Measurements from ENCODE around the gene HERPUD2. TPM values are rescaled to one million over a fixed set of nuclear protein-coding genes. Genes with fewer than 3 reads are reported as not detected.
A peak's percentile ranks its signal among the peaks of the same experiment; 100 is the strongest.

The HERPUD2 gene
- total and polyA plus RNA-seq, 2 experiments from 2014 or later = 15.2 to 22.7 TPM

DNA sequence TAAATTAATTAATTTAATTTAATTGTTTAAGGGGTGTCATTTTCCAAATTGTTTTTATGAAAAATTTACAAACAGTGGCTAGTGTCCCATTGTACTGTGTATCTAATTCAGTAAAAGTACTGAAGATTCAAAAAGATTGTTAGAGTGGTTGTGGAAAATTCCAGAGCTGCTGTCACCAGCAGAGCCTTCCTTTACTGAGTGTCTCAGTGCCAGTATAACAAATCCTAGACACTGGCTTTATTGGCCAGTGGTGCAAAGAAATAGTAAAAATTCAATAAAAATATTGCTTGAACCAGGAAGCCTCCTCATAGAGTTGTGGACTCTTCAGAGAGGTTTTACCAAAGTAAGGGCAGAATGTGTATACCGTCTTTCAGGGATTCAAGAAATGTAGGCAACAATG is 23.1 kb upstream of the HERPUD2 start:
- H3F3A ChIP-seq (ENCODE audit: insufficient read depth) = no peaks in the 10 kb centered on the region; the same call in 1 of the 2 replicates
- H3K4me1 ChIP-seq (ENCODE audit: insufficient read depth) = peaks cover 9% of the 10 kb centered on the region
- no peaks in the 10 kb centered on the region for H4K20me1 ChIP-seq (ENCODE audit: insufficient read depth)
- H3K9ac ChIP-seq = no peak overlapping the region
- 58 to 59% methylated on average over 1 of the region's 1 CpG for WGBS, 2 experiments (ENCODE audit: low coverage in 1 of 2, low lambda C conversion rate in 2 of 2, missing lambda C conversion rate in 2 of 2)
- no peak overlapping the region for H3K27ac ChIP-seq
- no peaks in the 10 kb centered on the region for H3K9me2 ChIP-seq (ENCODE audit: insufficient read depth)
- H3K4me3 ChIP-seq = no peak overlapping the region
- TF ChIP-seq EZH2phosphoT487 (IDR thresholded peaks at IDR 0.05; ENCODE audit: insufficient read depth, low read depth) (no peak), EZH2 (IDR thresholded peaks at IDR 0.05; ENCODE audit: insufficient read depth, poor library complexity, severe bottlenecking) (no peak)
- H2AFZ ChIP-seq = no peak overlapping the region
- H3K27me3 ChIP-seq (replicated peaks; ENCODE audit: insufficient read depth) = no peaks in the 10 kb centered on the region
- DNase-seq = no peak
- no peaks in the 10 kb centered on the region for H3K9me3 ChIP-seq (ENCODE audit: low read depth)
- no peaks in the 10 kb centered on the region for H3K79me2 ChIP-seq (ENCODE audit: insufficient read depth)
- in situ Hi-C loops (cut with MboI) = loop anchor here (10.0 to 25.0 kb wide), 2 partner anchors 187 to 594 kb away; no protein-coding TSS in a partner anchor
- no peaks in the 10 kb centered on the region for H3K36me3 ChIP-seq (ENCODE audit: low read depth)
- H3K4me2 ChIP-seq (ENCODE audit: unreplicated experiment) = no peak overlapping the region

DNA sequence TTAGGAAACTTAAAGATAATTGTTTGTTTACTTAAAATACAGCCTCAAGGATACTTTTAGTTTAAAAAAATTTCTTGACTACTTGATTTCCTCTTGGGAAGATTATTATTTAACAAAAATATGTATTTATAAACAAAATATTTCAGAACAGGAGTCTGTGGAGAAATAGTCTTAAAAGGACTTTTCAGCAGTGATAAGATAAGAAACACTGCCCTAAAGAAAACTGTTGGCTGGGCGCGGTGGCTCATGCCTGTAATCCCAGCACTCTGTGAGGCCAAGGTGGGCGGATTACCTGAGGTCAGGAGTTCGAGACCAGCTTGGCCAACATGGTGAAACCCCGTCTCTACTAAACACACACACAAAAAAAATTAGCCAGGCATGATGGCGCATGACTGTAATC is 22.6 kb upstream of the HERPUD2 start:
- Histone ChIP-seq H3K9me3 (ENCODE audit: low read depth) (no peaks in the 10 kb centered on the region), H3K9ac (no peak overlapping the region), H3K27me3 (replicated peaks; ENCODE audit: insufficient read depth) (no peaks in the 10 kb centered on the region), H4K20me1 (ENCODE audit: insufficient read depth) (no peaks in the 10 kb centered on the region), H3K36me3 (ENCODE audit: low read depth) (no peaks in the 10 kb centered on the region), H3K27ac (no peak overlapping the region), H3K4me1 (ENCODE audit: insufficient read depth) (peaks cover 9% of the 10 kb centered on the region), H3K4me2 (ENCODE audit: unreplicated experiment) (no peak overlapping the region), H2AFZ (no peak overlapping the region), H3K4me3 (no peak overlapping the region), H3K79me2 (ENCODE audit: insufficient read depth) (no peaks in the 10 kb centered on the region), H3K9me2 (ENCODE audit: insufficient read depth) (no peaks in the 10 kb centered on the region), H3F3A (ENCODE audit: insufficient read depth) (no peaks in the 10 kb centered on the region; the same call in 1 of the 2 replicates)
- no peak for TF ChIP-seq EZH2phosphoT487 (IDR thresholded peaks at IDR 0.05; ENCODE audit: insufficient read depth, low read depth)
- no peak for TF ChIP-seq EZH2 (IDR thresholded peaks at IDR 0.05; ENCODE audit: insufficient read depth, poor library complexity, severe bottlenecking)
- DNase-seq = no peak
- WGBS, 2 experiments (ENCODE audit: low coverage in 1 of 2, low lambda C conversion rate in 2 of 2, missing lambda C conversion rate in 2 of 2) = 92 to 95% methylated on average over 6 of the region's 6 CpGs
- in situ Hi-C loops (cut with MboI) = loop anchor here (10.0 to 25.0 kb wide), 2 partner anchors 187 to 595 kb away; no protein-coding TSS in a partner anchor

DNA sequence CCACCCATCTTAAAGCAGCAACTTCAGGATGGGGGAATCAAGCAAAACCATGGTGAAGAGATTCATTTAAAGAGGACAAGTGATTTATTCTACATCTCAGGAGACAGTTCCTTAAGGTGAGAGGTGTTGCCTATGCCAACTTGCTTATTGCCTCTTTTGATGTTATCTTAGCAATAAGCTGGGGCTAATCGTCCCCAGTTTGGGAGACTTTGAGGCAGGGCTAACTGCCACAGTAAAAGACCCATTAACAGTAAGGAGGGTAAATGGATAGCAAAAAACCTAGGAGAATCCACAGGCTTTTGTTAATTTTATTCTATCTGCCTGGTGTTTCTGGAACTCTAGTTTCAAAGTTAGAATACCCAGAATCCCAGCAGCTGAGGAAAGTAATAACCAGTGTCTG is 22.1 kb upstream of the HERPUD2 start:
- H3K4me3 ChIP-seq = no peak overlapping the region
- no peak for DNase-seq
- H3K27me3 ChIP-seq (replicated peaks; ENCODE audit: insufficient read depth) = no peaks in the 10 kb centered on the region
- TF ChIP-seq EZH2 (IDR thresholded peaks at IDR 0.05; ENCODE audit: insufficient read depth, poor library complexity, severe bottlenecking) (no peak), EZH2phosphoT487 (IDR thresholded peaks at IDR 0.05; ENCODE audit: insufficient read depth, low read depth) (no peak)
- H3K9me2 ChIP-seq (ENCODE audit: insufficient read depth) = no peaks in the 10 kb centered on the region
- H3K79me2 ChIP-seq (ENCODE audit: insufficient read depth) = no peaks in the 10 kb centered on the region
- no peak overlapping the region for H2AFZ ChIP-seq
- no peak overlapping the region for H3K27ac ChIP-seq
- no peaks in the 10 kb centered on the region for H4K20me1 ChIP-seq (ENCODE audit: insufficient read depth)
- peaks cover 9% of the 10 kb centered on the region for H3K4me1 ChIP-seq (ENCODE audit: insufficient read depth)
- no peaks in the 10 kb centered on the region; the same call in 1 of the 2 replicates for H3F3A ChIP-seq (ENCODE audit: insufficient read depth)
- no peak overlapping the region for H3K9ac ChIP-seq
- no peaks in the 10 kb centered on the region for H3K36me3 ChIP-seq (ENCODE audit: low read depth)
- H3K4me2 ChIP-seq (ENCODE audit: unreplicated experiment) = peak overlapping the region; percentile 71
- no peaks in the 10 kb centered on the region for H3K9me3 ChIP-seq (ENCODE audit: low read depth)
- WGBS, 2 experiments (ENCODE audit: low coverage in 1 of 2, low lambda C conversion rate in 2 of 2, missing lambda C conversion rate in 2 of 2) = 21 to 31% methylated on average over 1 of the region's 1 CpG
- in situ Hi-C loops (cut with MboI) = loop anchor here (10.0 to 25.0 kb wide), 2 partner anchors 188 to 595 kb away; no protein-coding TSS in a partner anchor

DNA sequence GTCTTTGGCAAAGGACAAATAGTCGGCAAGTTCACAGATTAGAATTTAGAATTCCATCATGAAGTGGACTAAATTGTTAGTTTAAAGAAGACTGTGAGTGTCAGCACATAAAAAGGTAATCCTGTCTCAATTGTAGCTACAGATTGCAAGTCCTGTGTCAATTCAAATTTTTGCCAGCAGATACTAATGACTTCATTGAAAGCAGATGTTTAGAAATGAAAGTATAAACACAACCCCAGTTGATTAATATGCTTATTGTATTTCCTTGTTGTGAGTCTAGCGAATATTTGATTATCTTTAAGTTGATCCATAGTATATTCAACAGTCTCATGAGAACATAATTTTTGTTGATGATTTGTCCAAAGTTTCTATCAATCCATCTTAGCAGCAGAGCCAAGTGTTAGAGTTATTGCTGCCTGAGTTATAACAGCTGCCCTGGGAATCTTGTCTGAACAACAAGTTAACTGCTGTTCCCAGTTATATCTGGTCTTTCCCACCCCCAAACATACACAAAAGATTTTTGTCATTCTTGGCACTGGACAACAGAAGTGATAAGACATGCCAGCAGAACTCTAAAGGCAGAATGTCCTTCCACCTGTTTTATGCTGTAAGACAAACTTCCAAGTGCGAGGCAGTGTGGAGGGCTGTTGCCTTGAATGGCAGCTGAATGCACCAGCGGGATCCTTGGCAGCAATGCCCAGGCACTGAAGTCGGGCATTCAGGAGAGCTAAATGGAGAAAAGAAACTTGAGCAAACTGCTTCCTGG is 21.3 kb upstream of the HERPUD2 start:
- Histone ChIP-seq H3K36me3 (ENCODE audit: low read depth) (no peaks in the 10 kb centered on the region), H3K9ac (no peak overlapping the region)

More for the DNA sequence above, 21.3 kb upstream of the HERPUD2 start:
- Histone ChIP-seq H3K9me2 (ENCODE audit: insufficient read depth) (no peaks in the 10 kb centered on the region), H3K4me2 (ENCODE audit: unreplicated experiment) (peak overlapping the region; percentile 71), H3K4me1 (ENCODE audit: insufficient read depth) (peaks cover 9% of the 10 kb centered on the region), H4K20me1 (ENCODE audit: insufficient read depth) (no peaks in the 10 kb centered on the region), H3F3A (ENCODE audit: insufficient read depth) (no peaks in the 10 kb centered on the region; the same call in 1 of the 2 replicates), H3K9me3 (ENCODE audit: low read depth) (no peaks in the 10 kb centered on the region), H3K27me3 (replicated peaks; ENCODE audit: insufficient read depth) (no peaks in the 10 kb centered on the region), H3K27ac (no peak overlapping the region), H3K4me3 (peak overlapping the region; percentile 25), H3K79me2 (ENCODE audit: insufficient read depth) (no peaks in the 10 kb centered on the region), H2AFZ (0 out of 2 replicates have a peak overlapping the region, but pooled peaks have one; percentile 24)
- no peak for TF ChIP-seq EZH2phosphoT487 (IDR thresholded peaks at IDR 0.05; ENCODE audit: insufficient read depth, low read depth)
- no peak for TF ChIP-seq EZH2 (IDR thresholded peaks at IDR 0.05; ENCODE audit: insufficient read depth, poor library complexity, severe bottlenecking)
- WGBS, 2 experiments (ENCODE audit: low coverage in 1 of 2, low lambda C conversion rate in 2 of 2, missing lambda C conversion rate in 2 of 2) = 5 to 6% methylated on average over 5 of the region's 5 CpGs
- in situ Hi-C loops (cut with MboI) = loop anchor here (10.0 to 25.0 kb wide), 2 partner anchors 189 to 596 kb away; no protein-coding TSS in a partner anchor
- peak; percentile 28 for DNase-seq
